GM12878 (cell line): ENCODE data around the gene ZNF554. TPM values are rescaled to one million over a fixed set of nuclear protein-coding genes. Genes with fewer than 3 reads are reported as not detected.

Experiments
- BRCA1 ChIP-seq: IDR thresholded peaks from 2 replicates; pipeline ENCODE4 v1.6.1; 2011; ENCODE audit warnings: low read depth, low read length, improper control_type of control experiment
- DPF2 ChIP-seq: fragments of 450-650 bp; IDR thresholded peaks from 2 replicates; pipeline ENCODE4 v1.6.1; 2017; ENCODE audit warnings: mild to moderate bottlenecking
- KAT2A ChIP-seq: conservative IDR thresholded peaks from 2 replicates; pipeline ENCODE4 v1.6.1; 2011; ENCODE audit warnings: low read depth, low read length; ENCODE audit not compliant: control insufficient read depth
- MEF2B ChIP-seq: fragments of 450-650 bp; IDR thresholded peaks from 2 replicates; pipeline ENCODE4 v1.6.1; 2018; ENCODE audit warnings: mild to moderate bottlenecking, moderate library complexity; ENCODE audit not compliant: partially characterized antibody, poor library complexity, severe bottlenecking
- NBN ChIP-seq: fragments of 450-650 bp; IDR thresholded peaks from 2 replicates; pipeline ENCODE4 v1.6.1; 2016
- NFYB ChIP-seq: IDR thresholded peaks from 2 replicates; pipeline ENCODE4 v1.6.1; 2011; ENCODE audit warnings: low read depth, mild to moderate bottlenecking, low read length, improper control_type of control experiment, moderate library complexity; ENCODE audit not compliant: insufficient read depth
- NR2F1 ChIP-seq: fragments of 450-650 bp; conservative IDR thresholded peaks from 2 replicates; pipeline ENCODE4 v1.6.1; 2017; ENCODE audit warnings: mild to moderate bottlenecking
- POLR2A ChIP-seq: IDR thresholded peaks from 2 replicates; pipeline ENCODE4 v1.6.1; 2011; ENCODE audit warnings: low read depth, mild to moderate bottlenecking, low read length
- TCF3 ChIP-seq: IDR thresholded peaks from 2 replicates; pipeline ENCODE4 v1.6.1; 2012; ENCODE audit warnings: low read depth, mild to moderate bottlenecking, low read length, borderline replicate concordance; ENCODE audit not compliant: insufficient read depth
- polyA plus RNA-seq, 11 experiments: library from polyadenylated mRNA; depleted of rRNA in 4 of 11; unstranded in 6 of 11; stranded (reverse) in 5 of 11; fragments of >200 nt; fragmentation: Nextera tagmentation in 4 of 11; fragmentation: Illumina TruSeq in 1 of 11; extraction: Ambion mirVana in 4 of 11; extraction: Trizol in 1 of 11; gene quantifications; 1 replicate in 1 of 11; 2 replicates in 10 of 11; pipeline versions ENCODE4 v1.2.1 to v1.2.3, GENCODE V29; 2011 to 2016; ENCODE audit warnings: inconsistent platforms in 2 of 11, missing spikeins in 2 of 11, low read depth in 1 of 11
- total RNA-seq, 4 experiments: library from RNA; depleted of rRNA in 3 of 4; stranded (reverse); fragments of >200 nt in 3 of 4; fragmentation: Illumina TruSeq in 1 of 4; extraction: Trizol in 1 of 4; gene quantifications; 2 replicates each; pipeline versions ENCODE4 v1.2.1 to v1.2.3, GENCODE V29; 2013 to 2021
- TF ChIP-seq, protein P1 (sequence below): IDR thresholded peaks from 2 replicates; pipeline ENCODE4 v1.6.1; 2012; ENCODE audit warnings: low read depth, low read length, improper control_type of control experiment
- TF ChIP-seq, protein P2 (sequence below): fragments of 450-650 bp; conservative IDR thresholded peaks from 2 replicates; pipeline ENCODE4 v1.6.1; 2017; ENCODE audit warnings: mild to moderate bottlenecking, moderate library complexity
- TF ChIP-seq, protein P3 (sequence below): fragments of 450-650 bp; IDR thresholded peaks from 2 replicates; pipeline ENCODE4 v1.6.1; 2016; ENCODE audit warnings: mild to moderate bottlenecking

ZNF554 gene
- total and polyA plus RNA-seq, 10 of the 15 experiments (the other 5 are each of a cell fraction or from before 2014, with no cell fraction given): 0.19 to 2.1 (median 1.4) TPM

DNA sequence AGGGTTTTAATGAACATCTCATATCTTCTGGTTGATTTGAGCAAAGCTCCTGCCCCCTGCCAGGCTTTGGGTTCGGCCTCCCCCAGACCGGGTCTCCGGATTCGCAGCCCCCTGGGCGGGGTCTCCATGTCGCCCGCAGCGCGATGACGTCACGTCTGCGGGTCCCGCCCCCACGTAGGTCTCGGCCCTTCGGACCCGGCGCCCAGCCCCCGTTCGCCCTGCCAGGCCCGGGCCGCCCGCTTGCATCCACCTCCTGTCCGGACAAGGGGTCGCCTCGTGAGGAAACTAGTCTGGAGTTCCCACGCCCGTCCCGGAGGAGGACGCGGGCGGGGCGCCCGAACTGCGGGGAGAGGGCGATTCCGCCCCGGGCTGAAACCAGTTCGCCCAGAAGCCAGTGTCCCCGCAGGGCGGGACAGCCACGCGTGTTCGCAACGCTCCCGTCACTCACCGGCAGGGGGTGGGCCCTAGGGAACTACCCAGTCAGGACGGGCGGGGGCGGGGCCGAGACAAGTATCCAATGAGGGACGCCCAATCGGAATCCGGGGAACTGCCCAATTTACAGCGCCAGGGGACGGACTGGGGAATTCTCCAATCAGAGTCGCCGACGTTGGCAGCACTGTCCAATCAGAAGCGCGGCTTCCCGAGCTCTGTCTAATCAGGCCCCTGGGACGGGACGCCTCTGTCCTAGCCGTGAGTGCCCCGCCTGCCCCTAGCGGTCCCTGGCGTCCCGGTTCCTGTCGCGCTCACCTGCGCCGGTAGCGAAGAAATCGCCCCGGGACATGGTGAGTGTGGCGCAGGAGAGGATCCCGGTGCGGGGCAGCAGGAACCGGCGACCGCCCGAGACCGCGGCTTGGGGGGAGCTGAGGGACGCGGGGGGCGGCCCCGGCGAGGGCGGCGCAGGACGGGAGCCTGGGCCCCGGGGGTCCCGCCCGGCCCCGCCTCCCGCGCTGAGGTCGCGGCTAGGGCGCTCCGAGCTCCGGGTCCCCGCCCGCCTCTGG lies 21.4 kb downstream of the ZNF554 start, which contains the start of gene ZNF555 (continued):
- TF ChIP-seq POLR2A: peak; percentile 64
- TF ChIP-seq, protein P1, sequence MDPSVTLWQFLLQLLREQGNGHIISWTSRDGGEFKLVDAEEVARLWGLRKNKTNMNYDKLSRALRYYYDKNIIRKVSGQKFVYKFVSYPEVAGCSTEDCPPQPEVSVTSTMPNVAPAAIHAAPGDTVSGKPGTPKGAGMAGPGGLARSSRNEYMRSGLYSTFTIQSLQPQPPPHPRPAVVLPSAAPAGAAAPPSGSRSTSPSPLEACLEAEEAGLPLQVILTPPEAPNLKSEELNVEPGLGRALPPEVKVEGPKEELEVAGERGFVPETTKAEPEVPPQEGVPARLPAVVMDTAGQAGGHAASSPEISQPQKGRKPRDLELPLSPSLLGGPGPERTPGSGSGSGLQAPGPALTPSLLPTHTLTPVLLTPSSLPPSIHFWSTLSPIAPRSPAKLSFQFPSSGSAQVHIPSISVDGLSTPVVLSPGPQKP: no peak
- peak; percentile 90 for TF ChIP-seq DPF2
- TF ChIP-seq, protein P2, sequence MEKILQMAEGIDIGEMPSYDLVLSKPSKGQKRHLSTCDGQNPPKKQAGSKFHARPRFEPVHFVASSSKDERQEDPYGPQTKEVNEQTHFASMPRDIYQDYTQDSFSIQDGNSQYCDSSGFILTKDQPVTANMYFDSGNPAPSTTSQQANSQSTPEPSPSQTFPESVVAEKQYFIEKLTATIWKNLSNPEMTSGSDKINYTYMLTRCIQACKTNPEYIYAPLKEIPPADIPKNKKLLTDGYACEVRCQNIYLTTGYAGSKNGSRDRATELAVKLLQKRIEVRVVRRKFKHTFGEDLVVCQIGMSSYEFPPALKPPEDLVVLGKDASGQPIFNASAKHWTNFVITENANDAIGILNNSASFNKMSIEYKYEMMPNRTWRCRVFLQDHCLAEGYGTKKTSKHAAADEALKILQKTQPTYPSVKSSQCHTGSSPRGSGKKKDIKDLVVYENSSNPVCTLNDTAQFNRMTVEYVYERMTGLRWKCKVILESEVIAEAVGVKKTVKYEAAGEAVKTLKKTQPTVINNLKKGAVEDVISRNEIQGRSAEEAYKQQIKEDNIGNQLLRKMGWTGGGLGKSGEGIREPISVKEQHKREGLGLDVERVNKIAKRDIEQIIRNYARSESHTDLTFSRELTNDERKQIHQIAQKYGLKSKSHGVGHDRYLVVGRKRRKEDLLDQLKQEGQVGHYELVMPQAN: 0 out of 2 replicates have a peak, but pooled peaks have one; percentile 46
- peak; percentile 97 for TF ChIP-seq NFYB
- TF ChIP-seq NR2F1: peak; percentile 10; the same call in 1 of the 2 replicates
- TF ChIP-seq, protein P3, sequence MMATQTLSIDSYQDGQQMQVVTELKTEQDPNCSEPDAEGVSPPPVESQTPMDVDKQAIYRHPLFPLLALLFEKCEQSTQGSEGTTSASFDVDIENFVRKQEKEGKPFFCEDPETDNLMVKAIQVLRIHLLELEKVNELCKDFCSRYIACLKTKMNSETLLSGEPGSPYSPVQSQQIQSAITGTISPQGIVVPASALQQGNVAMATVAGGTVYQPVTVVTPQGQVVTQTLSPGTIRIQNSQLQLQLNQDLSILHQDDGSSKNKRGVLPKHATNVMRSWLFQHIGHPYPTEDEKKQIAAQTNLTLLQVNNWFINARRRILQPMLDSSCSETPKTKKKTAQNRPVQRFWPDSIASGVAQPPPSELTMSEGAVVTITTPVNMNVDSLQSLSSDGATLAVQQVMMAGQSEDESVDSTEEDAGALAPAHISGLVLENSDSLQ: peak; percentile 99
- TF ChIP-seq BRCA1: no peak
- TF ChIP-seq KAT2A: no peak
- peak; percentile 84 for TF ChIP-seq MEF2B
- peak; percentile 79 for TF ChIP-seq NBN
- 0 out of 2 replicates have a peak, but pooled peaks have one; percentile 28 for TF ChIP-seq TCF3
